K562 (cell line): ENCODE results near the gene PRKCQ. TPM values are rescaled to one million over a fixed set of nuclear protein-coding genes. Genes with fewer than 3 reads are reported as not detected.

ENCODE experiments used
- ETS2 ChIP-seq: IDR thresholded peaks from 2 replicates; pipeline ENCODE4 v1.6.1; 2016; ENCODE audit warnings: borderline replicate concordance, missing genetic modification characterization, mild to moderate bottlenecking, moderate library complexity, missing compliant biosample characterization; ENCODE audit not compliant: poor library complexity, severe bottlenecking
- GABPB1 ChIP-seq: sonication (generic); formaldehyde crosslinking; IDR thresholded peaks from 2 replicates; pipeline ENCODE4 v1.8.0; 2022; ENCODE audit warnings: mild to moderate bottlenecking, missing genetic modification reagents
- HMG20A ChIP-seq: fragments of 450-650 bp; formaldehyde crosslinking; conservative IDR thresholded peaks from 2 replicates; pipeline ENCODE4 v1.4.0; 2020; ENCODE audit warnings: mild to moderate bottlenecking, mixed read lengths
- KDM2B ChIP-seq: fragments of 250-450 bp; sonication (Bioruptor Pico); IDR thresholded peaks from 2 replicates; pipeline ENCODE4 v1.8.0; 2021; ENCODE audit warnings: mild to moderate bottlenecking, moderate library complexity
- LARP7 ChIP-seq: fragments of 450-650 bp; IDR thresholded peaks from 2 replicates; pipeline ENCODE4 v1.6.1; 2016
- MAFG ChIP-seq: fragments of 450-650 bp; conservative IDR thresholded peaks from 2 replicates; pipeline ENCODE4 v1.6.1; 2016; ENCODE audit warnings: missing genetic modification characterization, missing compliant biosample characterization
- MXI1 ChIP-seq: IDR thresholded peaks from 2 replicates; pipeline ENCODE4 v1.6.1; 2011; ENCODE audit warnings: low read depth, mild to moderate bottlenecking, improper control_type of control experiment, low read length
- NCOA4 ChIP-seq: fragments of 450-650 bp; IDR thresholded peaks from 2 replicates; pipeline ENCODE4 v1.6.1; 2018; ENCODE audit warnings: mild to moderate bottlenecking; ENCODE audit not compliant: partially characterized antibody
- NR2C2 ChIP-seq, 2 experiments: fragments of 200-800 bp in 1 of 2; sonication (Bioruptor generic) in 1 of 2; sonication (generic) in 1 of 2; formaldehyde crosslinking in 1 of 2; IDR thresholded peaks; 2 replicates each; pipeline versions ENCODE4 v1.6.1 to v1.8.0; 2016 to 2022; ENCODE audit warnings: mild to moderate bottlenecking in 1 of 2, missing compliant biosample characterization in 1 of 2, missing genetic modification characterization in 1 of 2, missing genetic modification reagents in 1 of 2
- PML ChIP-seq: IDR thresholded peaks from 2 replicates; pipeline ENCODE4 v1.6.1; 2012; ENCODE audit warnings: low read length, inconsistent platforms
- SETDB1 ChIP-seq: IDR thresholded peaks from one replicate; pipeline ENCODE4 v1.6.1; 2012; ENCODE audit warnings: low read length, control low read depth, inconsistent platforms
- SRSF1 ChIP-seq: fragments of 200-400 bp; formaldehyde crosslinking; IDR thresholded peaks from 2 replicates; pipeline ENCODE4 v1.6.1; 2017; ENCODE audit warnings: mild to moderate bottlenecking, low read depth, low read length, moderate library complexity
- TAF7 ChIP-seq: fragments of 450-650 bp; IDR thresholded peaks from 2 replicates; pipeline ENCODE4 v1.6.1; 2016; ENCODE audit warnings: missing genetic modification characterization, missing compliant biosample characterization
- ZBTB8A ChIP-seq: fragments of 450-650 bp; IDR thresholded peaks from 2 replicates; pipeline ENCODE4 v1.6.1; 2018; ENCODE audit warnings: mild to moderate bottlenecking, moderate library complexity; ENCODE audit not compliant: partially characterized antibody
- ZNF12 ChIP-seq: sonication (generic); formaldehyde crosslinking; IDR thresholded peaks from 2 replicates; pipeline ENCODE4 v1.4.0; 2020; ENCODE audit warnings: mild to moderate bottlenecking, missing genetic modification reagents
- ZNF41 ChIP-seq: fragments of 250-450 bp; sonication (Bioruptor Pico); conservative IDR thresholded peaks from 2 replicates; pipeline ENCODE4 v1.4.0; 2020; ENCODE audit warnings: mild to moderate bottlenecking
- ZNF583 ChIP-seq: fragments of 250-450 bp; sonication (Bioruptor Pico); IDR thresholded peaks from 2 replicates; pipeline ENCODE4 v1.4.0; 2020
- ZNF589 ChIP-seq: fragments of 200-800 bp; sonication (Bioruptor generic); IDR thresholded peaks from 2 replicates; pipeline ENCODE4 v1.6.1; 2016; ENCODE audit warnings: low read depth, missing genetic modification characterization, missing compliant biosample characterization
- ZNF668 ChIP-seq: fragments of 250-450 bp; sonication (Bioruptor Pico); IDR thresholded peaks from 2 replicates; pipeline ENCODE4 v1.8.0; 2022; ENCODE audit warnings: mild to moderate bottlenecking, inconsistent platforms
- ZNF717 ChIP-seq: fragments of 250-450 bp; sonication (Bioruptor Pico); IDR thresholded peaks from 2 replicates; pipeline ENCODE4 v1.5.0; 2021
- ZNF740 ChIP-seq, 3 experiments: fragments of 200-800 bp in 1 of 3; sonication (Bioruptor generic) in 1 of 3; sonication (generic) in 1 of 3; formaldehyde crosslinking in 1 of 3; IDR thresholded peaks; 2 replicates each; pipeline versions ENCODE4 v1.6.1 to v1.8.0; 2016 to 2022; ENCODE audit warnings: mild to moderate bottlenecking in 2 of 3, missing compliant biosample characterization in 2 of 3, missing genetic modification characterization in 2 of 3, missing genetic modification reagents in 1 of 3
- ZNF764 ChIP-seq: fragments of 250-450 bp; sonication (Bioruptor Pico); IDR thresholded peaks from 2 replicates; pipeline ENCODE4 v1.4.0; 2020; ENCODE audit warnings: low read depth, mild to moderate bottlenecking, moderate library complexity
- polyA plus RNA-seq, 8 experiments: library from polyadenylated mRNA; depleted of rRNA in 4 of 8; stranded (reverse) in 5 of 8; unstranded in 3 of 8; fragments of >200 nt; fragmentation: Nextera tagmentation in 2 of 8; fragmentation: Illumina TruSeq in 1 of 8; extraction: Ambion mirVana in 2 of 8; extraction: Trizol in 1 of 8; gene quantifications; 2 replicates each; pipeline versions ENCODE4 v1.2.1 to v1.2.3, GENCODE V29; 2011 to 2014; ENCODE audit warnings: inconsistent platforms in 1 of 8, missing spikeins in 1 of 8
- total RNA-seq, 7 experiments: library from RNA; depleted of rRNA in 6 of 7; stranded (reverse); fragments of >200 nt in 6 of 7; fragmentation: Illumina TruSeq in 2 of 7; extraction: Trizol in 2 of 7; gene quantifications; 2 replicates each; pipeline versions ENCODE4 v1.2.1 to v1.2.3, GENCODE V29; 2011 to 2021; ENCODE audit warnings: low replicate concordance in 1 of 7
- TF ChIP-seq, protein P1 (sequence below): sonication (generic); formaldehyde crosslinking; IDR thresholded peaks from 2 replicates; pipeline ENCODE4 v1.8.0; 2022; ENCODE audit warnings: mild to moderate bottlenecking, missing genetic modification reagents
- TF ChIP-seq, protein P2 (sequence below), 2 experiments: fragments of 250-450 bp in 1 of 2; fragments of 450-650 bp in 1 of 2; sonication (Bioruptor Pico) in 1 of 2; IDR thresholded peaks; 2 replicates each; pipeline versions ENCODE4 v1.6.1 to v1.8.0; 2016 to 2021; ENCODE audit warnings: mild to moderate bottlenecking in 2 of 2, moderate library complexity in 2 of 2, missing compliant biosample characterization in 1 of 2, missing genetic modification characterization in 1 of 2
- TF ChIP-seq, protein P3 (sequence below): fragments of 250-450 bp; sonication (Bioruptor Pico); IDR thresholded peaks from 2 replicates; pipeline ENCODE4 v1.5.1; 2021; ENCODE audit warnings: mild to moderate bottlenecking

Gene PRKCQ
- total and polyA plus RNA-seq, 9 of the 15 experiments (the other 6 are each of a cell fraction or from before 2014, with no cell fraction given), result 4.4 to 23.3 (median 14.6) TPM

- TF ChIP-seq ZNF764 (CRISPR knock-in tag) (no peak), KDM2B (CRISPR knock-in tag) (no peak), ZNF740 (CRISPR knock-in tag; IDR thresholded peaks at IDR 0.05) (no peak), ZNF740 (tag; IDR thresholded peaks at IDR 0.05) (peak in 1 of 2 experiments; percentile 58; a peak in 1 of 4 replicates), SRSF1 (no peak), ZNF583 (CRISPR knock-in tag) (peak; percentile 82), SETDB1 (no peak), ZNF717 (no peak), HMG20A (CRISPR knock-in tag) (no peak), ZNF589 (CRISPR knock-in tag) (no peak; the same call in 1 of the 2 replicates), LARP7 (no peak), NR2C2 (CRISPR knock-in tag; IDR thresholded peaks at IDR 0.05) (no peak), NR2C2 (tag; IDR thresholded peaks at IDR 0.05) (peak; percentile 44), MAFG (tag) (no peak), MXI1 (no peak), GABPB1 (CRISPR knock-in tag) (0 out of 2 replicates have a peak, but pooled peaks have one; percentile 25), TAF7 (tag) (peak; percentile 56), ZNF12 (CRISPR knock-in tag) (no peak), NCOA4 (no peak), ZBTB8A (no peak), ZNF668 (CRISPR knock-in tag) (no peak), ZNF41 (CRISPR knock-in tag) (0 out of 2 replicates have a peak, but pooled peaks have one; percentile 15), ETS2 (tag) (no peak), PML (no peak)
- TF ChIP-seq, protein P1, sequence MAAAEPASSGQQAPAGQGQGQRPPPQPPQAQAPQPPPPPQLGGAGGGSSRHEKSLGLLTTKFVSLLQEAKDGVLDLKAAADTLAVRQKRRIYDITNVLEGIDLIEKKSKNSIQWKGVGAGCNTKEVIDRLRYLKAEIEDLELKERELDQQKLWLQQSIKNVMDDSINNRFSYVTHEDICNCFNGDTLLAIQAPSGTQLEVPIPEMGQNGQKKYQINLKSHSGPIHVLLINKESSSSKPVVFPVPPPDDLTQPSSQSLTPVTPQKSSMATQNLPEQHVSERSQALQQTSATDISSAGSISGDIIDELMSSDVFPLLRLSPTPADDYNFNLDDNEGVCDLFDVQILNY (CRISPR knock-in tag), result no peak
- TF ChIP-seq, protein P2, sequence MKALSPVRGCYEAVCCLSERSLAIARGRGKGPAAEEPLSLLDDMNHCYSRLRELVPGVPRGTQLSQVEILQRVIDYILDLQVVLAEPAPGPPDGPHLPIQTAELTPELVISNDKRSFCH (CRISPR knock-in tag; IDR thresholded peaks at IDR 0.05), result no peak; the same call in 1 of the 2 replicates
- TF ChIP-seq, protein P2 (tag; IDR thresholded peaks at IDR 0.05), result peak; percentile 85
- TF ChIP-seq, protein P3, sequence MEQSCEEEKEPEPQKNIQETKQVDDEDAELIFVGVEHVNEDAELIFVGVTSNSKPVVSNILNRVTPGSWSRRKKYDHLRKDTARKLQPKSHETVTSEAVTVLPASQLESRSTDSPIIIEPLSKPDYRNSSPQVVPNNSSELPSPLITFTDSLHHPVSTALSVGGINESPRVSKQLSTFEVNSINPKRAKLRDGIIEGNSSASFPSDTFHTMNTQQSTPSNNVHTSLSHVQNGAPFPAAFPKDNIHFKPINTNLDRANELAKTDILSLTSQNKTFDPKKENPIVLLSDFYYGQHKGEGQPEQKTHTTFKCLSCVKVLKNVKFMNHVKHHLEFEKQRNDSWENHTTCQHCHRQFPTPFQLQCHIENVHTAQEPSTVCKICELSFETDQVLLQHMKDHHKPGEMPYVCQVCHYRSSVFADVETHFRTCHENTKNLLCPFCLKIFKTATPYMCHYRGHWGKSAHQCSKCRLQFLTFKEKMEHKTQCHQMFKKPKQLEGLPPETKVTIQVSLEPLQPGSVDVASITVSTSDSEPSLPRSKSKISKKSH (CRISPR knock-in tag), result no peak
These were observed 106.1 kb downstream of the PRKCQ start (continued) for GRCh38 chr10:6473901-6474370.
